Astrocyte of the cerebellum (primary cell): ENCODE results near the gene DISP3.

Experiments used
- DNase-seq: peaks from one replicate; pipeline ENCODE4 v3.0.0-alpha.2; 2011; ENCODE audit warnings: low read depth
- H3K4me3 ChIP-seq: 2 replicates; pipeline ENCODE4 v1.5.1; 2011; ENCODE audit warnings: mild to moderate bottlenecking, low read depth, low read length, moderate library complexity
- in situ Hi-C: cut with HindIII; loops from 2 replicates; pipeline ENCODE4 v1.10.0; 2017; ENCODE audit warnings: low sequenced_read_pairs
- TF ChIP-seq, protein P1 (sequence below): IDR thresholded peaks from 2 replicates; pipeline ENCODE4 v1.5.1; 2012; ENCODE audit warnings: low read length, low read depth, moderate library complexity, mild to moderate bottlenecking; ENCODE audit errors: missing control alignments

The DISP3 gene

DNA sequence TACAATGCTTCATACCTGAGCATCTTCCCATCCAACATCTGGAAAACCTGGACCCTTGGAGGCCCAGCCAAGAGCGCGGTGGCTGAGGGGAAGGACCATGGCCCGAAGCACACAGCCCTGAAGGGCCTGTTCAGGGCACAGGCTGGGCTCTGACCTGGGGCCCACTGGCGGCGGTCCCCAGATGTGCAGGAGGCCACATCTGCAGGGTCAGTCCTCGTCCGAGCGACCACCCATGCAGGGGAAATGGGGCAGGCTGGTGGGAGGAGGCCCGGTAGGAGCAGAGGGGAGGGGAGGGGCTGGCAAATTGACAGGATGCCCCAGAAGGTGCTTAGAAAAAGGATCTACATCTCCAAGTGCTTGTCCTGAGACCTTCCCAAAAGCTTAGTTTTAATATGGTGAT, 59.9 kb downstream of the DISP3 start:
- TF ChIP-seq, protein P1, sequence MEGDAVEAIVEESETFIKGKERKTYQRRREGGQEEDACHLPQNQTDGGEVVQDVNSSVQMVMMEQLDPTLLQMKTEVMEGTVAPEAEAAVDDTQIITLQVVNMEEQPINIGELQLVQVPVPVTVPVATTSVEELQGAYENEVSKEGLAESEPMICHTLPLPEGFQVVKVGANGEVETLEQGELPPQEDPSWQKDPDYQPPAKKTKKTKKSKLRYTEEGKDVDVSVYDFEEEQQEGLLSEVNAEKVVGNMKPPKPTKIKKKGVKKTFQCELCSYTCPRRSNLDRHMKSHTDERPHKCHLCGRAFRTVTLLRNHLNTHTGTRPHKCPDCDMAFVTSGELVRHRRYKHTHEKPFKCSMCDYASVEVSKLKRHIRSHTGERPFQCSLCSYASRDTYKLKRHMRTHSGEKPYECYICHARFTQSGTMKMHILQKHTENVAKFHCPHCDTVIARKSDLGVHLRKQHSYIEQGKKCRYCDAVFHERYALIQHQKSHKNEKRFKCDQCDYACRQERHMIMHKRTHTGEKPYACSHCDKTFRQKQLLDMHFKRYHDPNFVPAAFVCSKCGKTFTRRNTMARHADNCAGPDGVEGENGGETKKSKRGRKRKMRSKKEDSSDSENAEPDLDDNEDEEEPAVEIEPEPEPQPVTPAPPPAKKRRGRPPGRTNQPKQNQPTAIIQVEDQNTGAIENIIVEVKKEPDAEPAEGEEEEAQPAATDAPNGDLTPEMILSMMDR, result no peak
- DNase-seq, result no peak
- in situ Hi-C loops, result no loop called here
- no peak overlapping the region for H3K4me3 ChIP-seq

DNA sequence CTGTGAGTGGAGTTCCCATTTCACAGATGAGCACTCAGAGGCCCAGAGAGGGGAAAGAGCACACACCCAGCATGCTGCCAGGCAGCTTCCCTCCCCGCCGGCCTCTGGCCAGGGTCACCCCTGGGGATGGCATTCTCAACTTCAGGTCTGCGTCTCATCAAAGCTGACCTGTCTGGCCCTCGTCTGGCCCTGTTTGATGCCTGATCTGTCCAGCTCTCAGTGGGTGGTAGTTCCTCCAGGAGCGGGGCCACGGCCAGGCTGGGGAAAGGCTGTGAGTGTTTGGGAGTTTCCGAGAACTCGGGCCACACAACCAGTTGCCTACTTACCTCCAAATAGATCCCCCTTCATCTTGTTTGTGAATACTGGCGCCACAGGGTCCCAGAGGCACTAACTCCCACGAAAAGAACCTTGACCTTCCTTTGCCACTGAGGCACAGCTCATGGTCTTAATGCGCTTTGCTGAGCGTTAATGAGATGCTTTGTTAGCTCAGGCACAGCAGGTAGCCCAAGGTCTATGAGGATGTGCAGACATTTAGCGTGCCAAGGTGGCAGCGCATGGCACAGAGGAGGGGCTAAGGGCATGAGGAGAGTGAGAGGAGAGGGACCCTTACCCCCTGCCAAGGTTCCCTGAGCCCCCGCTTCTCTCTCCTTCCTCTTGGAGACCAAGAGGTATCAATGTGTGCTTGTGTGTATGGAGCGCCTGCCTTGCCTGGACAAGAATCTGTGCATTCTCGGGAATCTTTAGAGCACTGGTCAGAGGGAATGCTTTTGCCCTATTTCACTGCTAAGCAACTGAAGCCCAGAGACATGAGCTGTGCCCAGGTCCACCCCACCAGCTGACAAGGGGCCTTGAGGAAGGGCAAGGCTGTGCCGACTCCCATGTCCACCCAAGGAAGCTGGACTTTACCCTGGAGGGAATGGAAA, 61.2 kb downstream of the DISP3 start:
- no peak for DNase-seq
- in situ Hi-C loops, result no loop called here
- TF ChIP-seq, protein P1, result no peak
- no peak overlapping the region for H3K4me3 ChIP-seq

DNA sequence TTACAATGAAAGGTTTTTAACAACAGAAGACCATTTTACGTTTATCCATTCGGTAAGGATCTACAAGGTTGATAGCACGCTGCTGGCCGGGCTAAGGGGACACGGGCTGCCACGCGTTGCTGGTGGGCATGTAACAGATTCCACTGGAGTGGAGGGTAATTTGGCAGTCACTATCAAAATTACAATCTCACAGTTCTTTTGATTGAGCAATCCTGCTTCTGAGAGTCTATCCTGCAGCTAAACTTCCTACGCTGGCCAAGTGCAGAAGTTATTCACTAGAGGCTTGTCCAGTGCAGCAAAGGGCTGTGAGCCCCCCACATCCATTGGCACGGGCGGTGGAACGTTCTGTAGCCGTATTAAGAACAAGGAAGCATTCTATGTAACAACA, 61.8 kb downstream of the DISP3 start:
- H3K4me3 ChIP-seq, result no peak overlapping the region
- in situ Hi-C loops, result no loop called here
- DNase-seq, result no peak
- TF ChIP-seq, protein P1, result no peak

DNA sequence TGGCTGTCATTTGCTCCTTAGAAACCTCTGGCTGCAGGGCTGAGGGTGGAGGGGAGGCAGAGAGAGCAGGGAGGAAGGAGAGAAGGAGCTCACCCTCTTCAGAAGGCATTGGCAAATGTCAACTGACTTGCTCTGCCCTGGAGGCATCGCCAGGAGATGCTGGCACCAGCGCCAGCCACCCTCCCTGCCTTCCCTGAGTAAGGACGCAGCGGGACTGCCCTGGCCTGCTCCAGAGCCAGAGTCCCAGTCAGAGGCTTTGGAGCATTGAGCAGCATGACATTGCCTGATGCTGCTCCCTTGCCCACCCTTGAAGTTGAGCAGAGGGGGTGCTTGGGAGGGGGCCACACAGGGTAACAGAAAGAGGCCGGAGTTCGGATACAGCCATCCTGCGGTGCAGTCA, 62.3 kb downstream of the DISP3 start:
- no peak for DNase-seq
- TF ChIP-seq, protein P1, result no peak
- no peak overlapping the region for H3K4me3 ChIP-seq
- in situ Hi-C loops, result no loop called here

DNA sequence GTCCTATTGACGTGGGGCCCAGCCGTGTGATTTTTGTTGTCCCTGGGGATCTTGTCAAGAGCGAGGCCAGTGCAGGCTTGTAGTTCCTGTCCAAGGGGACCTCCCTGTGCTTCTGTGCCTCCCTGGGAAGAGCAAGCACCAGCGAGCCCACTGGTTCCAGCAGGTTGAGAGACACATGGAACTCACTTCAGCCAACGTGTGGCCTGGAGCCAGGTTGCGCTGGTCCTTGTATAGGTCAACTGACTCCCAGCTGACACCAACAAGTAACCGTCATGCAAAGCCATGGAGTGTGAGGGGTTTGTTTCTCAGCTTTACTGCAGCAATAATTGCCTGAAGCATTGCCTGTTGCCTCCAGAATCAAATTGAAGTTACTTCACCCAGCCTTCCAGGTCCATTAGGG, 63.0 kb downstream of the DISP3 start:
- DNase-seq, result no peak
- in situ Hi-C loops, result no loop called here
- TF ChIP-seq, protein P1, result no peak
- H3K4me3 ChIP-seq, result no peak overlapping the region

DNA sequence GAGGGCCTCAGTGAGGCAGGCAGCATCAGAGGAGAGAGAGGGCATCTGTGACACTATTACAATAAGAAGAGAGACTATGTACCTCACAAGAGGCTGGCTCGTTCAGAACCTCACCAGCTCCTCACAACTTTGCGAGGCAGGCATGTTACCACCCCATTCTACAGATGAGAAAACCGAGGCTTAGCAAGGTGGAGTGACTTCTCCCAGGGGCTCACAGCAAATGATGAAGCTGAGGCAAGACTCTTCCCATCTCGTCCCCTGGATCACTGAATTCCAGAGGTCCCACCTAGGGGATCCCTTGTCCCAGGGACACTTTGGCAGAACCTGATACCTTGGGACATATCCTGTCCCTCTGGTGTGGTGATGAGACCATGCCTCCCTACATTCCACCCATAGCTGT, 64.4 kb downstream of the DISP3 start:
- in situ Hi-C loops, result no loop called here
- no peak for DNase-seq
- TF ChIP-seq, protein P1, result no peak
- no peak overlapping the region for H3K4me3 ChIP-seq
